ENCODE data around the gene RCN2.

The RCN2 gene

GRCh38 chr15:77002436-77002835 lies 70.9 kb downstream of the RCN2 start:
- no peak overlapping the region for H3K4me3 ChIP-seq (ENCODE audit: low read depth, low read length)
- TF ChIP-seq, protein P1, sequence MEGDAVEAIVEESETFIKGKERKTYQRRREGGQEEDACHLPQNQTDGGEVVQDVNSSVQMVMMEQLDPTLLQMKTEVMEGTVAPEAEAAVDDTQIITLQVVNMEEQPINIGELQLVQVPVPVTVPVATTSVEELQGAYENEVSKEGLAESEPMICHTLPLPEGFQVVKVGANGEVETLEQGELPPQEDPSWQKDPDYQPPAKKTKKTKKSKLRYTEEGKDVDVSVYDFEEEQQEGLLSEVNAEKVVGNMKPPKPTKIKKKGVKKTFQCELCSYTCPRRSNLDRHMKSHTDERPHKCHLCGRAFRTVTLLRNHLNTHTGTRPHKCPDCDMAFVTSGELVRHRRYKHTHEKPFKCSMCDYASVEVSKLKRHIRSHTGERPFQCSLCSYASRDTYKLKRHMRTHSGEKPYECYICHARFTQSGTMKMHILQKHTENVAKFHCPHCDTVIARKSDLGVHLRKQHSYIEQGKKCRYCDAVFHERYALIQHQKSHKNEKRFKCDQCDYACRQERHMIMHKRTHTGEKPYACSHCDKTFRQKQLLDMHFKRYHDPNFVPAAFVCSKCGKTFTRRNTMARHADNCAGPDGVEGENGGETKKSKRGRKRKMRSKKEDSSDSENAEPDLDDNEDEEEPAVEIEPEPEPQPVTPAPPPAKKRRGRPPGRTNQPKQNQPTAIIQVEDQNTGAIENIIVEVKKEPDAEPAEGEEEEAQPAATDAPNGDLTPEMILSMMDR (IDR thresholded peaks at IDR 0.05; ENCODE audit: borderline replicate concordance, insufficient read depth, low read depth, low read length): no peak

DNA sequence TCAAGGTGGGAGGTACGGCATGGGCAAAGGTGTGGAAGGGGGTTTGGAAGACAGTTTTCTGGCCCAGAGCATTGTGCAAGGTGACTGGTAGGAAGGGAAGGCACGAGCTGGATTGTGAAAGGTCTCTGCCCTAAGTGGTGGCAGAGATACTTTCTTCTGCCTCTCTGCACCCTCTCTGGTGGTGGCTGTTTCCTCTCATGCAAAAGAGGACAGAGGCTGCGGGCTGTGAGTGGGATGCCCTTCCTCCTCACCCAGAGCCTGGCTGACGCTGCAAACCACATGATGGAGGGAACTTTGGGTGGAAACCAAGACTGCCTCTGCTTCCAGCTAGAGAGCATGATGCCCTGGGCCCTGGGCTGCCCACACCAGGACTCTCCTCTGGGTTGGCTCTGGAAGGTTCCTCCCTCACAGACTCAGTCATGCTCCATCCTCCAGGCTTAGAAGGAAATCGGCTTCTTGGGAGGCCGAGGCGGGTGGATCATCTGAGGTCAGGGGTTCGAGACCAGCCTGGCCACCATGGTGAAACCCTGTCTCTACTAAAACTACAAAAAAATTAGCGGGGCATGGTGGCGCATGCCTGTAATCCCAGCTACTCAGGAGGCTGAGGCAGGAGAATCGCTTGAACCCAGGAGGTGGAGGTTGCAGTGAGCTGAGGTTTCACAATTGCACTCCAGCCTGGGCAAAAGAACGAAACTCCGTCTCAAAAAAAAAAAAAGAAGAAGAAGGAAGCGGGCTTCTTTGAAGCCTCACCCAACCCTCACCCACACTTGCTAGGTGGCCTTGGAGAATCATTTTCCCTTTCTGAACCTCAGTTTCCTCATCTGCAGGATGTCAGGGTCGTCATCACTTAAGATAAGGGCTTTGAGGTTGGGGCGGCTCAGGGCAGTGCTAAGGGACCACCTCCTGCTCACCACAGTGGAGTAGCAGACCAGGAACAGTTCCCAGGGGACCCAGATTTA lies 71.7 kb downstream of the RCN2 start:
- H3K4me3 ChIP-seq (ENCODE audit: low read depth, low read length): no peak overlapping the region
- TF ChIP-seq, protein P1 (IDR thresholded peaks at IDR 0.05; ENCODE audit: borderline replicate concordance, insufficient read depth, low read depth, low read length): no peak
